Ramos (cell line): Measurements from ENCODE around the gene OR52L1.
"Not testable (repeated sequence)": the region's sequence is repeated elsewhere in the genome, so short reads cannot be mapped to it uniquely, and the experiment has no call there.

ENCODE experiments used
- in situ Hi-C: fragments of 300-500 bp; cut with MboI; formaldehyde crosslinking; loops from one replicate; pipeline ENCODE4 v1.14.3; 2022; ENCODE audit warnings: low sequenced_read_pairs; ENCODE audit not compliant: unreplicated experiment

OR52L1 gene

GRCh38 chr11:5986885-5987284 is at the start of gene OR52L1:
Gene OR52L1, minus strand, starts transcription at chr11:5986985. Its CDS starts 55 bp downstream, at chr11:5986930.
- in situ Hi-C loops: no loop called here

- in situ Hi-C loops: no loop called here
Measured at GRCh38 chr11:6030708-6031405, 44.1 kb upstream of the OR52L1 start, which contains the start of gene OR56A1. Gene OR56A1, minus strand, starts transcription at chr11:6030758. Its CDS starts 3,066 bp downstream, at chr11:6027692.

- in situ Hi-C loops: no loop called here
Measured at GRCh38 chr11:6027501-6027900, 40.7 kb upstream of the OR52L1 start.

- in situ Hi-C loops: no loop called here
Measured at GRCh38 chr11:6025056-6025455, 38.3 kb upstream of the OR52L1 start.

- in situ Hi-C loops: no loop called here
Measured at GRCh38 chr11:6022956-6023355, 36.2 kb upstream of the OR52L1 start.

- in situ Hi-C loops: no loop called here
Measured at GRCh38 chr11:6013042-6013441, 26.3 kb upstream of the OR52L1 start.

GRCh38 chr11:6012035-6012668 is 25.4 kb upstream of the OR52L1 start:
- in situ Hi-C loops: no loop called here

- in situ Hi-C loops: no loop called here
Measured at GRCh38 chr11:6006846-6007245, 20.1 kb upstream of the OR52L1 start, which contains the start of gene OR56A4. Gene OR56A4, minus strand, starts transcription at chr11:6006946. Its CDS starts 3,954 bp downstream, at chr11:6002992.

- in situ Hi-C loops: no loop called here
Measured at GRCh38 chr11:6006395-6006794, 19.6 kb upstream of the OR52L1 start.

- in situ Hi-C loops: no loop called here
Measured at GRCh38 chr11:6002202-6002699, 15.5 kb upstream of the OR52L1 start.

GRCh38 chr11:5994791-5995190 is 8.0 kb upstream of the OR52L1 start:
- in situ Hi-C loops: no loop called here

GRCh38 chr11:5992604-5993251 is 5.9 kb upstream of the OR52L1 start:
- in situ Hi-C loops: no loop called here

- in situ Hi-C loops: no loop called here
Measured at GRCh38 chr11:5992150-5992549, 5.4 kb upstream of the OR52L1 start.

GRCh38 chr11:5989203-5989602 is 2.4 kb upstream of the OR52L1 start:
- in situ Hi-C loops: no loop called here

GRCh38 chr11:5983443-5983842 is 3.3 kb downstream of the OR52L1 start:
- in situ Hi-C loops: no loop called here

- in situ Hi-C loops: no loop called here
Measured at GRCh38 chr11:5973530-5973929, 13.3 kb downstream of the OR52L1 start.

GRCh38 chr11:5968394-5968793 is 18.4 kb downstream of the OR52L1 start, which contains the start of gene OR56A5:
Gene OR56A5, minus strand, starts transcription at chr11:5968494. Its CDS starts 0 bp downstream, at chr11:5968494.
- in situ Hi-C loops: no loop called here

GRCh38 chr11:5967708-5968107 is 19.1 kb downstream of the OR52L1 start:
- in situ Hi-C loops: no loop called here

GRCh38 chr11:5966958-5967357 is 19.8 kb downstream of the OR52L1 start:
- in situ Hi-C loops: no loop called here

- in situ Hi-C loops: not testable (repeated sequence)
Measured at GRCh38 chr11:5960704-5961320, 26.0 kb downstream of the OR52L1 start.
